ENCODE results near the gene AK4.
"Not testable (repeated sequence)": the region's sequence is repeated elsewhere in the genome, so short reads cannot be mapped to it uniquely, and the experiment has no call there.

DNA sequence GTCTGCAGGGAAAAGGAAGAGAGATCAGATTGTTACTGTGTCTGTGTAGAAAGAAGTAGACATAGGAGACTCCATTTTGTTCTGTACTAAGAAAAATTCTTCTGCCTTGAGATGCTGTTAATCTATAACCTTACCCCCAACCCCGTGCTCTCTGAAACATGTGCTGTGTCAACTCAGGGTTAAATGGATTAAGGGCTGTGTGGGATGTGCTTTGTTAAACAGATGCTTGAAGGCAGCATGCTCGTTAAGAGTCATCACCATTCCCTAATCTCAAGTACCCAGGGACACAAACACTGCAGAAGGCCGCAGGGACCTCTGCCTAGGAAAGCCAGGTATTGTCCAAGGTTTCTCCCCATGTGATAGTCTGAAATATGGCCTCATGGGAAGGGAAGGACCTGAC, 8.2 kb upstream of the AK4 start:
- TF ChIP-seq, protein P1, sequence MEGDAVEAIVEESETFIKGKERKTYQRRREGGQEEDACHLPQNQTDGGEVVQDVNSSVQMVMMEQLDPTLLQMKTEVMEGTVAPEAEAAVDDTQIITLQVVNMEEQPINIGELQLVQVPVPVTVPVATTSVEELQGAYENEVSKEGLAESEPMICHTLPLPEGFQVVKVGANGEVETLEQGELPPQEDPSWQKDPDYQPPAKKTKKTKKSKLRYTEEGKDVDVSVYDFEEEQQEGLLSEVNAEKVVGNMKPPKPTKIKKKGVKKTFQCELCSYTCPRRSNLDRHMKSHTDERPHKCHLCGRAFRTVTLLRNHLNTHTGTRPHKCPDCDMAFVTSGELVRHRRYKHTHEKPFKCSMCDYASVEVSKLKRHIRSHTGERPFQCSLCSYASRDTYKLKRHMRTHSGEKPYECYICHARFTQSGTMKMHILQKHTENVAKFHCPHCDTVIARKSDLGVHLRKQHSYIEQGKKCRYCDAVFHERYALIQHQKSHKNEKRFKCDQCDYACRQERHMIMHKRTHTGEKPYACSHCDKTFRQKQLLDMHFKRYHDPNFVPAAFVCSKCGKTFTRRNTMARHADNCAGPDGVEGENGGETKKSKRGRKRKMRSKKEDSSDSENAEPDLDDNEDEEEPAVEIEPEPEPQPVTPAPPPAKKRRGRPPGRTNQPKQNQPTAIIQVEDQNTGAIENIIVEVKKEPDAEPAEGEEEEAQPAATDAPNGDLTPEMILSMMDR (IDR thresholded peaks at IDR 0.05; ENCODE audit: insufficient read depth, low read length, poor library complexity, severe bottlenecking): not testable (repeated sequence)
- TF ChIP-seq EZH2phosphoT487 (conservative IDR thresholded peaks at IDR 0.05; ENCODE audit: low read length): not testable (repeated sequence)

Measured in SU-DHL-6 (cell line).